Natural killer cell treated with Interleukin-12 subunit alpha and Interleukin-12 subunit beta and Interleukin-15 and Interleukin-18, amount 100 ng/mL, for 72 hours (primary cell): ENCODE measurements around the gene LHB. TPM values are rescaled to one million over a fixed set of nuclear protein-coding genes. Genes with fewer than 3 reads are reported as not detected.
"Not testable (repeated sequence)": the region's sequence is repeated elsewhere in the genome, so short reads cannot be mapped to it uniquely, and the experiment has no call there.

Source experiments
- ATAC-seq, 2 donors: fragments of 150-1000 bp; cut with Tn5 transposase in 1 of 2; sonication (Bioruptor Pico), chemical (Tn5 transposase) in 1 of 2; 2 replicates each; pipeline ENCODE4 v1.10.0; 2021
- DNase-seq: peaks from one replicate; pipeline ENCODE4 v3.0.0; 2022; ENCODE audit warnings: low spot score
- H3K27ac Mint-ChIP-seq, 2 donors: 1 replicate in 1 of 2; 2 replicates in 1 of 2; pipeline ENCODE4 v1.8.0; 2022; ENCODE audit warnings: mixed read lengths in 2 of 2, mild to moderate bottlenecking in 1 of 2, moderate library complexity in 1 of 2
- H3K27me3 Mint-ChIP-seq, 2 donors: 1 replicate in 1 of 2; 2 replicates in 1 of 2; pipeline ENCODE4 v1.8.0; 2022; ENCODE audit warnings: mixed read lengths in 2 of 2
- H3K36me3 Mint-ChIP-seq: one replicate; pipeline ENCODE4 v1.8.0; 2022; ENCODE audit warnings: mixed read lengths
- H3K4me1 Mint-ChIP-seq, 2 donors: 1 replicate in 1 of 2; 2 replicates in 1 of 2; pipeline ENCODE4 v1.8.0; 2022; ENCODE audit warnings: low read depth in 2 of 2, mixed read lengths in 2 of 2, mild to moderate bottlenecking in 1 of 2
- H3K4me3 Mint-ChIP-seq: one replicate; pipeline ENCODE4 v1.8.0; 2022; ENCODE audit warnings: mixed read lengths
- H3K9me3 Mint-ChIP-seq: 2 replicates; pipeline ENCODE4 v1.8.0; 2022; ENCODE audit warnings: mixed read lengths
- total RNA-seq, 2 donors: library from RNA; stranded (reverse); gene quantifications; one replicate each; pipeline ENCODE4 v1.2.3, GENCODE V29; 2022

Gene LHB
- total RNA-seq, 2 donors from 2014 or later: not detected

DNA sequence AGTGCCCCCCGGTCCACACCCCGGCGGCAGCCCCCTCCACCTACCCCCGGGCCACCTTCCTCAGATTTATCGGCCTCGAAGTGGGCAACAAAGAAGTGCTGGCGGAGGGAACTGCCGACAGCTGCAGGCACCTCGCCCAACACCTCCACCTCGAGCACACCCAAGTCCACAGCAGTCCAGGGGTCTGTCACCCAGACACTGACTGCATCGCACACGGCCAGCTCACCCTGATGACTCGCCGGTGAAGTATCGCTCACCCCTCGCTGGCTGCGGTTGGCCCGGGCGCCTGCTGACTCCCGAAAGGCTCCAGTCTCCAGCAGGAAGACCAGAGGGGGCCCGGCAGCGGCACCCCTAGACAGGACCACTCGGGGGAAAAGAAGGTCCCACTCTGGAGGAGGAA is 8.7 kb upstream of the LHB start:
- H3K4me1 Mint-ChIP-seq, H3K27me3 Mint-ChIP-seq, H3K9me3 Mint-ChIP-seq, DNase-seq, H3K36me3 Mint-ChIP-seq, ATAC-seq, H3K27ac Mint-ChIP-seq, H3K4me3 Mint-ChIP-seq: not testable (repeated sequence)

DNA sequence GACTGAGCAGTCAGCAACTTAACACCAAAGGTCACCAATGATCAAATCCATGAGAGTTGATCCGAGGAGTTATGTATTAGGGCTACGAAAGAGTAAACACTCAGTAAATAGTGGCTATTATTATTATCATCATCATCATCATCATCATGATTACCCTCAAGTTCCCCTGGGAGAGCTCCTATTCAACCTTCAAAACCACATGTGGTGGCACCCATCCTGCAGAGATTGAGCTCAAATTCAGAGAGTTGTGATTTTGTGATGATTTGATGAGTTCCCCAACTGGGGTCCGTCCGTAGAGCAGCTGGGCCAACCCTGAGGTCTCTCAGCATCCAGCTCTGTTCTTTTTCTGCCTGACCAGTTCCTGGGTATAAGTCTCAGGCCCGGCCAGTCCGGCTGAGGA is 8.2 kb upstream of the LHB start:
- not testable (repeated sequence) for H3K4me3 Mint-ChIP-seq, H3K4me1 Mint-ChIP-seq, H3K9me3 Mint-ChIP-seq, ATAC-seq, H3K36me3 Mint-ChIP-seq, H3K27ac Mint-ChIP-seq, H3K27me3 Mint-ChIP-seq, DNase-seq

DNA sequence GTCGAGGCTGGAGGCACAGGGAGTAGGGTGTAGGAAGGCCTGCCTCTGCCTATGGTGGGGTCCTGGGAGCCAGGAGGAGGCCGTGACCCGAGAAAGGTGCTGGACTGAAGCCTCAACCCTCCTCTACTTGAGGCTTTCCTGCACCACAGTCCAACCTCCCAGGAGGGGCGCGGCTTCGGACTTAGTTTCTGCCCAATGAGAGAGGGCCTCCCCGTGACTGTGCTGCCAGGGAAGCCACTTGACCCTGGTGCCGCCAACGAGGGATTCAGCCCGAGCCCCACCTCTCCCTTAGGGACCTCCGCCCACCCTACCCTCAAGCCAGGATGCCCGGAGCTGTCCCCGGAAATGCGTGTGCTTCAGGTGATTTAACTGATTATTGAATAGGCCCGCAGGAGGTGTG is 7.3 kb upstream of the LHB start, which contains the start of gene CGB3:
TSS of gene CGB3 (minus strand) at position 101 of the 400 bp plus-strand sequence. CDS start 362 bp downstream, outside the sequence.
- not testable (repeated sequence) for DNase-seq, H3K4me3 Mint-ChIP-seq

DNA sequence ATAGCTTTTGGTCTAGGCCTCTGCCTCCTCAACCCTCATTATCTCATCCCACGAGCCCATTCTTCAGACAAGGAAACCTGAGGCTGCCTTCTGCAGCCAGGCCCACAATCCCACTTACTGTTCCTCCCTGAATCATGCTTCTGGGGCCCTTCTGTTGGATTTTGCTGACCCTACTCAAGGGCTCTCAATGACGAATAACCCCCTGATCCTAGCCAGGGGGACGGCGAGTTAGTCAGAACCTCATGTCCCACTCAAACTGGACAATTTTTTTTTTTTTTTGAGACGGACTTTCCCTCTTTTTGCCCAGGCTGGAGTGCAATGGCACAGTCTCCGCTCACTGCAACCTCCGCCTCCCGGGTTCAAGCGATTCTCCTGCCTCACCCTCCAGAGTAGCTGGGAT is 5.2 kb upstream of the LHB start:
- no peaks in the 10 kb centered on the region for H3K9me3 Mint-ChIP-seq
- no peak overlapping the region for H3K4me3 Mint-ChIP-seq
- H3K27me3 Mint-ChIP-seq: peaks cover 0 to 6% of the 10 kb centered on the region in 2 donors
- no peak overlapping the region for H3K27ac Mint-ChIP-seq
- DNase-seq (no peak), ATAC-seq (no peak)
- peaks cover 17 to 22% of the 10 kb centered on the region in 2 donors for H3K4me1 Mint-ChIP-seq
- no peaks in the 10 kb centered on the region for H3K36me3 Mint-ChIP-seq

More for the DNA sequence above, 7.3 kb upstream of the LHB start, which contains the start of gene CGB3:
- not testable (repeated sequence) for ATAC-seq, H3K36me3 Mint-ChIP-seq, H3K27ac Mint-ChIP-seq, H3K9me3 Mint-ChIP-seq, H3K27me3 Mint-ChIP-seq
- peaks cover 12 to 13% of the 10 kb centered on the region in 2 donors for H3K4me1 Mint-ChIP-seq

DNA sequence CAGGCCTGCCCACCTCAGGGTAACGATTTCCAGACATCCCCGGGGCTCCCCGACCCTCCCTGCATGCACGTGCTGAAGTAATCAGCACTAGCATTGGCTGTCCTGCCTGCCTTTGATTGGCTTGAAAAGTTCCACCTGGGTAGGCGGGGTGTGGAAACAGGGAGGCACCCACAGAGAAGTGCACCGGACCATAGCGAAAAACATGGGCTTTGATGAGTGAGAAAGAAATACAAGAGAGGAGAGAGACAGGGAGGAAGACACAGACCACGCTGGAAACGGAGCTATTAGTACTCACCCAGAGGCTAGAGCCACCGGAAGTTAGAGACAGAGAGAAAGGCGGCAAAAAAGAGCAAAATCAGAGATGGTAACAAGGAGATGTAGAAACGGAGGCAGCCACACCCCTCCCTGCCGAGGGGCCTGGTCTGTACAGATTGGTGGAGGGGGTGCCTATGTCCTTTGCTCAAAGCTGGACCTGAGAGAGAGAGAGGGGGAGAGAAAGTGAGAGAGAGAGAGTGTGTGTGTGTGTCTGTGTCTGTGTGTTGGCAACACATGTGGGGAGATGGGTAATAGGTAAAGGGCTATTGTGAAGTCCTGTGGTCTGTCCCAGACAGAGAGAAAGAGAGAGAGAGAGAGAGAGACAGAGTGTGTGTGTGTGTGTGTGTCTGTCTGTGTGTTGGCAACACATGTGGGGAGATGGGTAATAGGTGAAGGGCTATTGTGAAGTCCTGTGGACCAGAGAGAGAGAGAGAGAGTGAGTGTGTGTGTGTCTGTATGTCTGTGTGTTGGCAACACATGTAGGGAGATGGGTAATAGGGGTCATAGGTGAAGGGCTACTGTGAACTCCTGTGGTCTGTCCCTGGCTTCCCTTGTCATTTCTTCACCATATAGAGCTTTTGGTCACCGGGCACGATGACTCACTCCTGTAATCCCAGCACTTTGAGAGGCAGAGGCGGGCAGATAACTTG is 4.3 kb upstream of the LHB start:
- Mint-ChIP-seq H3K27ac (no peak overlapping the region), H3K36me3 (no peaks in the 10 kb centered on the region), H3K4me1 (peaks cover 17 to 24% of the 10 kb centered on the region in 2 donors), H3K27me3 (peaks cover 0 to 6% of the 10 kb centered on the region in 2 donors), H3K9me3 (no peaks in the 10 kb centered on the region), H3K4me3 (peak overlapping the region; percentile 7)
- ATAC-seq (peak; percentile 48 to 59), DNase-seq (no peak)

DNA sequence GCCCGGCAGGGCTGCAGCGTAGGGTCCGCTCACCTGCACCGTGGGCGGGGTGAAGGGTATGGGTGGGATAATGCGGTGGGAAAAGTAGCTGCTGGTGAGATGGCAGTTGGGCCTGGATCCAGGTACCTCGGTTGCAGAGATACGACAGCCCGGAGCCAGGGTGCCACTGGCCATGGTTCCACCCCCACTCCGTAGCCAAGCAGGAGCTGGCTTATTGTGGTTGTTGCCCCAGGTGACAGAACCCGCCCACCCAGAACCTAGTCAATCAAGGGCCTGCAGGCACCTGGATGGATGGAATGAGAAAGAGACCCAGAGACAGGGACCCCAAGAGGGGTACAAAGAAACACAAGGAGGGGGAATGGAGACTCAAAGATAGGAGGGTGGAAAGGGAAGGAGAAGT is 3.5 kb upstream of the LHB start:
- DNase-seq (no peak), ATAC-seq (no peak)
- no peaks in the 10 kb centered on the region for H3K9me3 Mint-ChIP-seq
- no peaks in the 10 kb centered on the region for H3K36me3 Mint-ChIP-seq
- H3K27me3 Mint-ChIP-seq: peaks cover 0 to 6% of the 10 kb centered on the region in 2 donors
- peaks cover 17 to 28% of the 10 kb centered on the region in 2 donors for H3K4me1 Mint-ChIP-seq
- H3K27ac Mint-ChIP-seq: no peak overlapping the region
- peak overlapping the region; percentile 89 for H3K4me3 Mint-ChIP-seq

DNA sequence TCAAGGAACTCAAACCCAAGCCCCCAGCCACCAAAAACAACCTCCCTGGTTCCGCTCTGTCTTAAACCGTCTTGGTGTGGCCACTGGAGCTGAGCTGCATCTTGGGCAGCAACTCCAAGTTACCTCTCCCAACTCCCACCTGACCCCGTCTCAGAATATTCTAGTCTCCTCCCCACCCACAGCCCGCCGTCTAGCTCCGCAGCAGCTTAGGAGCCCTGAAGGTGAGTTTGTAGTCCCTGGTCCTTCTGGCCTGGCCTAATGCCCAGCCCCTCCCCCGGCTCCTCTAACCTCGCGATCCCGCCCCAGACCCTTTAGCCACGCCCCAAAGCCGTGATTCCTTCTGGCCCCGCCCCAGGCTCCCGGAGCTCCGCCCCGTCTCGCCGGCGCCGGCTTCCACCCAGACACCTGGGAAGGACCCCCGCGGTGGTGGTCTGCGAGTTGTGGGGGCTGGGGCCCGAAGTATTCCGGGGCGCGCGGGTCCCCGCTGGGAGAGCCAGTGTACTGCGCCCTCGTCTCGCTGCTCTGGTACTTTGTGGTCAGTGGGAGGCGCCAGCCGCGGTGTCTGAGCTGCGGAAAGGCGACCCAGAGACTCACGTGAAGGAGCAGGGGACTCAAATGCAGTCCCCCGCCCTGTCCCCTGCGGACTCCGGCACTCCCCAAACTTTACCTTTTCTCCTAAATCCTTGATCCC is 2.5 kb upstream of the LHB start:
- Mint-ChIP-seq H3K27ac (peak overlapping the region; percentile 47 to 74), H3K27me3 (peaks cover 0 to 6% of the 10 kb centered on the region in 2 donors), H3K9me3 (no peaks in the 10 kb centered on the region), H3K4me1 (peaks cover 17 to 28% of the 10 kb centered on the region in 2 donors), H3K36me3 (no peaks in the 10 kb centered on the region), H3K4me3 (peak overlapping the region; percentile 89)
- no peak for DNase-seq
- peak; percentile 50 to 70 for ATAC-seq

DNA sequence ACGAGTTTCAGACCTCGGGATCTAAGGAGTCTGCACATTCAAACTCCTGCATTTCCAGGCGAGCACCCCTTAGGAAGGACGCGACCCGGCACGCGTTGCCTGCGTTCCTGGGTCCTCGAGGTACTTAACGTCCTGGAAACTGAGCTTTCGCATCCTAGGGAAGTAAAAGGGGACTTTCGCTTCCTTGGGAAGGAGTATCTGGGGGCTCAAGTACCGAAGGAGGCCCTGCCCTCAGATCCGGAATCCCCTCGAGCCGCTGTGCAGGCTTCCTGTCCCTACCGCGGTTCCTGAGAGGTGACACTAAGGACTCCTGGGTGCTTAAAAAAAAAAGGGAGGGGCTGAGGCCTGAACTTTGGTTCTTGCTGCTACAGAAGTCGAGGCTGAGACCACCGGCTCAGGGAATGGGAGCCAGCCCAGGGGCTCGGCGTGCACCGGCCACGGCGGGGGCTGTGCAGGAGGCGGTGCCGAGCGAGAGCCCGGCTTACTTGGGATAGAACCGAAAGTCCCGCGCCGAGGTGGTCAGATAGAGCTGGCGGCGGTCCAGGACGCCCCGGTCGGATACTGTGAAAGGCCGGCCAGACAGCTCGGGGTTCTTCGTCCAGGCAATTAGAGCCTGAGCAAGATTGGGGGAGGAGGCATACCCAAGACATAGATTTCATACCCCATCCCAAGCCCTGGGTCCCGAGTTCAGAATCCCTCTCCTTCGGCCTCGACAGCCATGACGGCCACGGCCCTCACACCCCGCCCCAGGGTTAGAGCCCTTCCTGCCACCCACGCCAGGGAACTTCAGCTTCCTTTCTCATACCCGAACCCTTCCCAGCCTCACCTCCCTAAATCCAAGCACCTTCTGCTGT is 1.7 kb upstream of the LHB start:
- Mint-ChIP-seq H3K4me1 (peaks cover 17 to 28% of the 10 kb centered on the region in 2 donors), H3K4me3 (peak overlapping the region; percentile 89), H3K27ac (peak overlapping the region; percentile 47 to 74)
- not testable (repeated sequence) for H3K9me3 Mint-ChIP-seq, H3K27me3 Mint-ChIP-seq, DNase-seq, H3K36me3 Mint-ChIP-seq
- ATAC-seq: peak in 1 of 2 donors; percentile 25

DNA sequence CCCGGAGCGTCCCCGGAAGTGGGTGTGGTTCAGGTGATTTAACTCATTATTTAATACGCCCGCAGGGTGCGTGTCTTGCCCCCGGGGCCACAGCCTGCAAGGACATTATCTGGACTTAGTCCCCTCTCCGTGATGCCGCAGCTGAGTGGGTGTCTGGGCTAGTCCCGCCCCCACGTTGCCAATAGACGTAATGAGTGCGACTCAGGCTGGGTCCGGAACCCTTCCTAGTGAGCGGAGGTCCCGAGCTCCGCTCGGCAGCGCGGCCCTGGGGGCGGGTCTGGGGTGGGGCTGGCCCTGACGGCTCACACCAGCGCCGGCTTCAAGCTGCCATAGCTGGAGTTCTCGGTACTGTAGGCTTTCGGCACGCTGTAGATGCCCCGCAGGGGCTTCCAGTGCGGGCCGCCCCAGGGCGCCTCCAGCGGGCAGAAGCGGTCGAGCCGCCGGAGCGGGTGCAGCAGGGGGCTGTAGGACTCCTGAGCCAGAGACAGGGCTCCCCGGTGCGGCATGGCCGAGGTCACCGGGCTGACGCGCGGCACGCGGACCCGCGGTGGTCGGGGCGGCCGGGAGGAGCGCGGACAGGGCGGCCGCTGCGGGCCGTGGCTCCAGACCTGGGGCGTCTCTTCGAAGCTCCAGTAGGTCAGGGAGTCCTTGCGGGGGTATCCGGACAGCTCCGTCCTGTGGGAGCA is 918 bp upstream of the LHB start:
- H3K27ac Mint-ChIP-seq: no peak overlapping the region
- ATAC-seq (peak; percentile 78 to 81), DNase-seq (peak; percentile 74)
- H3K36me3 Mint-ChIP-seq: no peaks in the 10 kb centered on the region
- H3K27me3 Mint-ChIP-seq: peaks cover 0 to 6% of the 10 kb centered on the region in 2 donors
- H3K4me1 Mint-ChIP-seq: peaks cover 17 to 28% of the 10 kb centered on the region in 2 donors
- H3K9me3 Mint-ChIP-seq: no peaks in the 10 kb centered on the region
- peak overlapping the region; percentile 89 for H3K4me3 Mint-ChIP-seq

DNA sequence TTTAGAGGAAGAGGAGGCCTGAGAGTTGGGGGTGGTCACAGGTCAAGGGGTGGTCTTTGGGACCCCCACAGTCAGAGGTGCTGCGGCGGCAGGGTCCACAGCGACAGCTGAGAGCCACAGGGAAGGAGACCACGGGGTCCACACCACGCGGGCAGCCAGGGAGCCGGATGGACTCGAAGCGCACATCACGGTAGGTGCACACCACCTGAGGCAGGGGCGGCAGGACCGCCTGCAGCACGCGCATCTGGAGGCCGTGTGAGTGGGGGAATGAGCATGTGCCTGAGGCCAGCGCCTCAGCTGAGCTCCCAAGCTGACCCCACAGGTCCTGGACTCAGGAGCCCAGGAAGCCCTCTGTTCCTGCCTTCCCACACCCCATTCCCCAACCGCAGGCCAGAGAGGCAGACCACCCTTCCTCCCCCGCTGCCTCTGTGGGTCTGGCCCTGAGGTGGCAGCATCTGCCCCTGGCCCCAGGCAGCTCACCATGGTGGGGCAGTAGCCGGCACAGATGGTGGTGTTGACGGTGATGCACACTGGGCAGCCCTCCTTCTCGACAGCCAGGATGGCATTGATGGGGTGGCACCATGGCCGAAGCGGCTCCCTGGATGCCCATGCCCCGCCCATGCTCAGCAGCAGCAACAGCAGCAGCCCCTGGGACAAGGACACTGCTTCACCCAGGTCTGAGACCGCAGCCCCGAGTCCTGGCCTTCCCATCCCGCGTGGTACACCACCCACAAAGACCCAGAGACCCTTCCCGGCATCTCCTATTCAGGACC is 638 bp downstream of the LHB start:
- Mint-ChIP-seq H3K27me3 (peaks cover 0 to 3% of the 10 kb centered on the region in 2 donors), H3K9me3 (no peaks in the 10 kb centered on the region), H3K4me3 (no peak overlapping the region), H3K4me1 (peaks cover 13 to 24% of the 10 kb centered on the region in 2 donors), H3K36me3 (no peaks in the 10 kb centered on the region), H3K27ac (no peak overlapping the region)
- ATAC-seq: no peak
- DNase-seq: no peak

DNA sequence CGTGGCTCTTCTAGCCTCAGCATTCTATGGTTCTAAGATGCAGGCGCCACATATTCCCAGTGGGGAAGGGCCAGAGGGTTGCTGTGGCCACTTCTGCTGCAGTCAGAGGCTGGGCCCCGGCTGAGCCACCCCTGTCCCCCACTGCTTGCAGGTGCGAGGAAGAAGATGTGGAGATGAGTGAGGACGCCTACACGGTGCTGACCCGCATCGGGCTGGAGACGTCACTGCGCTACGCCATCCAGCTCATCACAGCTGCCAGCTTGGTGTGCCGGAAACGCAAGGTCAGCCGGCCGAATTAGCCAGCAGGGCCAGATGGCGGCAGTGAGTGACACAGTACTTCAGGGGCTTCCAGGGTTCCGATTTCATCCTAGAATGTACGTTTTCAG is 2.0 kb downstream of the LHB start:
- peaks cover 0 to 2% of the 10 kb centered on the region in 2 donors for H3K27me3 Mint-ChIP-seq
- no peak for DNase-seq
- no peak overlapping the region for H3K27ac Mint-ChIP-seq
- no peaks in the 10 kb centered on the region for H3K36me3 Mint-ChIP-seq
- peaks cover 8 to 23% of the 10 kb centered on the region in 2 donors for H3K4me1 Mint-ChIP-seq
- ATAC-seq: no peak
- H3K4me3 Mint-ChIP-seq: no peak overlapping the region
- no peaks in the 10 kb centered on the region for H3K9me3 Mint-ChIP-seq

DNA sequence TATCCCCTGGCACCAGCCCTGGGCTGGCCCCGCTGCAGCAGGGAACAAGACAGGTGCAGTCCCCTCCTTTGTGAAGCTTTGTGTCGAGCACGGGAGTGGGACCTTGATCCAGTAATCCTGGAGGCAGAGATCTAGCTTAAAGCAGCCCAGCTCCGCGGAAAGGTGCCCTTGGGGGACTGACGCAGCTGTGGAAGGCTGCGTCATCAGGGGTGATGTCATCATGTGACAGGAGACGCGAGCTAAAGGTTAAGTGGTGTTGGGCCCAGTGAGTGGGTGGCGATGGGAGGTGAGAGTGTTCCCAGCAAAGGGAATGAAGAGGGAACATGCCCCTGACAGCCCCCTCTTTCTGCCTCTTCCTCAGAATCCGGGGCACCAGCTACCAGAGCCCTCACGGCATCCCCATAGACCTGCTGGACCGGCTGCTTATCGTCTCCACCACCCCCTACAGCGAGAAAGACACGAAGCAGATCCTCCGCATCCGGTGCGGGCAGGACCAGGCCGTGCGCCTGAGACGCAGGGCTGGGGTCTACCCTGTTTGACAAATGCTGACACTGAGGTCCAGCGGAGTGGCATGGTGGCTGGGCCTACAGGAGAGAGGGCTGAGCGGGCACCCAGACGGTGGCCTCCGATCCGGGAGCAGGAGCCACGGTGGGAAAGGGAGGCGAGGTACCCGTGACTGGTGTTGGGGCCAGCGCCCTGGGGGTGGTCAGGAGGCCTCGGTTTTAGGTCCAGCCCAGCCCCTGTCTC is 2.6 kb downstream of the LHB start:
- no peak for DNase-seq
- H3K27me3 Mint-ChIP-seq: peaks cover 0 to 2% of the 10 kb centered on the region in 2 donors
- H3K36me3 Mint-ChIP-seq: no peaks in the 10 kb centered on the region
- no peak overlapping the region for H3K27ac Mint-ChIP-seq
- H3K4me3 Mint-ChIP-seq: no peak overlapping the region
- no peaks in the 10 kb centered on the region for H3K9me3 Mint-ChIP-seq
- peaks cover 6 to 19% of the 10 kb centered on the region in 2 donors for H3K4me1 Mint-ChIP-seq
- ATAC-seq: no peak
